ENCODE measurements around the gene SLC35F3. TPM values are rescaled to one million over a fixed set of nuclear protein-coding genes. Genes with fewer than 3 reads are reported as not detected.

The SLC35F3 gene
- total RNA-seq, 1 donor from 2014 or later = not detected

DNA sequence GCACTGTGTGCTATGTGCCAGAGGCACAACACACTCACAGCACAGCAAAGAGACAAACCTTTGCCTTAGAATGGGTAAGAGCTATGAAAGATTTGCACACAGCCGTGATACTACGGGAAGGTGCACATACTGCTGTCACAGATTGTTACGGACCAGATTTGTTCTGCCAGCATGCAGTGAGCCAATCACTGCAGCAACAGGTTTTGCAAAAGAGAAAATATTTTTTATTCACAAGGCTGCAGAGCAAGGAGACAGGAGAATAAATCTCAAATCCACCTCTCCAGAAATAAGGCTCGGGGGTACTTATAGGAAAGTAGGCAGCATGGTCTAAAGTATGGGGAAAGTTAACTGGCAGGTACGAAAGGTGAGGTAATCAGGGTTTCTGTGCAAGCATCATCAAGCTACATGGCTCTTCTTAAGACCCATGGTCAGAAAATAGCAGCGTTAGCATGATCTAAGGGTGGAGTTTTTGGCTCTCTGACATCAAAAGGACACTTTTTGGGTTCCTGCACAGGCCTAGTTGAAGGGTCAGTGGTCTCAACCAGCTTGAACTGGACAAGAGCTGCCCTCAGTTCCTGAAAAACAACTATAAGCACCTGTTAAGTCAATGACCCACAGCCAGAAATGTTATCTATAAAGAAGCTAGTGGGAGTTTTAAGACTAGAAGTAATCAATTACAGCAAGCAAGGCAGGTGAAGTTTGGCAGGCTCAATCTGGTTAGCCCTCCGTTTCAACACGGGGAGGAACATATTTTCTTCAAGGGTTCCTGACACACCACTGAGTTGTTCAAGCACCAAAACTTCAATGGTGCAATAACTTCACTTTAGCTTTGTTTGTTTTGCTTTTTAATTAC lies 186.0 kb downstream of the SLC35F3 start:
- intact Hi-C loops (cut with micrococcal nuclease) = no loop called here
- peaks cover 13% of the 10 kb centered on the region for H3K9me3 ChIP-seq (replicated peaks)
- H3K4me1 ChIP-seq = peaks cover 6% of the 10 kb centered on the region
- no peak overlapping the region for H3K27ac ChIP-seq (replicated peaks)
- H3K27me3 ChIP-seq (ENCODE audit: low read depth) = peaks cover 63% of the 10 kb centered on the region
- no peaks in the 10 kb centered on the region for H3K36me3 ChIP-seq
- no peak overlapping the region for H3K4me3 ChIP-seq
- DNase-seq = no peak
- TF ChIP-seq, protein P1, sequence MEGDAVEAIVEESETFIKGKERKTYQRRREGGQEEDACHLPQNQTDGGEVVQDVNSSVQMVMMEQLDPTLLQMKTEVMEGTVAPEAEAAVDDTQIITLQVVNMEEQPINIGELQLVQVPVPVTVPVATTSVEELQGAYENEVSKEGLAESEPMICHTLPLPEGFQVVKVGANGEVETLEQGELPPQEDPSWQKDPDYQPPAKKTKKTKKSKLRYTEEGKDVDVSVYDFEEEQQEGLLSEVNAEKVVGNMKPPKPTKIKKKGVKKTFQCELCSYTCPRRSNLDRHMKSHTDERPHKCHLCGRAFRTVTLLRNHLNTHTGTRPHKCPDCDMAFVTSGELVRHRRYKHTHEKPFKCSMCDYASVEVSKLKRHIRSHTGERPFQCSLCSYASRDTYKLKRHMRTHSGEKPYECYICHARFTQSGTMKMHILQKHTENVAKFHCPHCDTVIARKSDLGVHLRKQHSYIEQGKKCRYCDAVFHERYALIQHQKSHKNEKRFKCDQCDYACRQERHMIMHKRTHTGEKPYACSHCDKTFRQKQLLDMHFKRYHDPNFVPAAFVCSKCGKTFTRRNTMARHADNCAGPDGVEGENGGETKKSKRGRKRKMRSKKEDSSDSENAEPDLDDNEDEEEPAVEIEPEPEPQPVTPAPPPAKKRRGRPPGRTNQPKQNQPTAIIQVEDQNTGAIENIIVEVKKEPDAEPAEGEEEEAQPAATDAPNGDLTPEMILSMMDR (IDR thresholded peaks at IDR 0.05; ENCODE audit: borderline replicate concordance) = no peak

DNA sequence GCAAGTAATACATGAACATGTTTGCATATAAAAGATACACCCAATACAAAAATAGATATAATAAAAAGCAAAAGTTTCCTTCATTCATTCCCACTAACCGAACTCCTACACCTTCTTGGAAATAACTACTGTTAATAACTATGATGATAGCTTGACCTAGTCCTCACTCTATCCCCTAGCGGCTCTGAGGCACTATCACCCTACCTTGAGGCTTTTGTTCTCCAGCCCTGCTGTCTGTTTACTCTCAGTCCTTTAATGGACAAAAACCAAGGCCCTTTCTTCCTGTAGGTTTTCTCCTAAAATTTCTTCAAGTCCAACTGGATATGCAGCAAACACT lies 186.6 kb downstream of the SLC35F3 start:
- H3K9me3 ChIP-seq (replicated peaks) = peaks cover 13% of the 10 kb centered on the region
- H3K4me1 ChIP-seq = peaks cover 6% of the 10 kb centered on the region
- no peak overlapping the region for H3K27ac ChIP-seq (replicated peaks)
- TF ChIP-seq, protein P1 (IDR thresholded peaks at IDR 0.05; ENCODE audit: borderline replicate concordance) = no peak
- intact Hi-C loops (cut with micrococcal nuclease) = no loop called here
- no peak overlapping the region for H3K4me3 ChIP-seq
- DNase-seq = no peak
- no peaks in the 10 kb centered on the region for H3K36me3 ChIP-seq
- peaks cover 63% of the 10 kb centered on the region for H3K27me3 ChIP-seq (ENCODE audit: low read depth)

DNA sequence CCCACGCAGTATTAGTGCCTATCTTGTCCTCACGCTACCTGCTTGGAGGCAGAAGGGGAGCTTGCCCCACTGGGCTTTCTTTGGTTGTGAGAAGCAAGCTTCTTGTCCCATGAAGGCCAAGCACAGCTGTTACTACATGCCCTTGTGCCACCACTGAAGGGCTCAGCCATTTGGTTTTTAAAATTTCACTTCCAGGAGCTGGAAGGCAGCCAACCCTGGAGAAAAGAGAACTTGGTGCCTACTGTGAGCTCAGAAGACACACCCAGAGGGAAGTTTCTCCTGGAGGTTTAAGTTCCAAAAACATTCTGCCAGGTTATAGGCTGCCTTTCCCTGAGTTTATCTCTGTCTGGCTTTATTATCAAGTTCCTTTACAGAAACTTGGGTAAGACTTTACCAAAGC lies 187.4 kb downstream of the SLC35F3 start:
- Histone ChIP-seq H3K36me3 (no peaks in the 10 kb centered on the region), H3K4me3 (no peak overlapping the region), H3K27me3 (ENCODE audit: low read depth) (peaks cover 71% of the 10 kb centered on the region), H3K9me3 (replicated peaks) (peaks cover 13% of the 10 kb centered on the region), H3K4me1 (peaks cover 6% of the 10 kb centered on the region), H3K27ac (replicated peaks) (no peak overlapping the region)
- TF ChIP-seq, protein P1 (IDR thresholded peaks at IDR 0.05; ENCODE audit: borderline replicate concordance) = no peak
- DNase-seq = no peak
- intact Hi-C loops (cut with micrococcal nuclease) = no loop called here

DNA sequence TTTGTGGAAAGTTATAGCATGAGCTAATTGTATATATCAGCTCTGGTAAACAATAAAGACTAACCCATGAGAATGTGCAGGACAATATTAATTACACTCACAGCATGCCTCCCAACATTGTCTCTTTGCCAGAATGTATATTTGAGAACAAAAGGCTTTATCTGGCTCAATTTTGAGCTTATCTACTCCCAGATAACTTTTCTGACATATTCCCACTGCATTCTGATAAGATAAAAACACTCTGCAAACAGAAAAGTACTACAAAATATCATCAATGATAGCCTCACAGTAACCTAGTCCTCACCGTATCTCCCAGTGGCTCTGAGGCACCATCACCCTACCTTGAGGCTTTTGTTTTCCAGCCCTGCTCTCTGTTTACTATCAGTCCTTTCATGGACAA lies 188.6 kb downstream of the SLC35F3 start:
- intact Hi-C loops (cut with micrococcal nuclease) = no loop called here
- TF ChIP-seq, protein P1 (IDR thresholded peaks at IDR 0.05; ENCODE audit: borderline replicate concordance) = no peak
- no peak for DNase-seq
- Histone ChIP-seq H3K27me3 (ENCODE audit: low read depth) (peaks cover 72% of the 10 kb centered on the region), H3K4me3 (no peak overlapping the region), H3K9me3 (replicated peaks) (peaks cover 13% of the 10 kb centered on the region), H3K27ac (replicated peaks) (no peak overlapping the region), H3K4me1 (peaks cover 6% of the 10 kb centered on the region), H3K36me3 (no peaks in the 10 kb centered on the region)

DNA sequence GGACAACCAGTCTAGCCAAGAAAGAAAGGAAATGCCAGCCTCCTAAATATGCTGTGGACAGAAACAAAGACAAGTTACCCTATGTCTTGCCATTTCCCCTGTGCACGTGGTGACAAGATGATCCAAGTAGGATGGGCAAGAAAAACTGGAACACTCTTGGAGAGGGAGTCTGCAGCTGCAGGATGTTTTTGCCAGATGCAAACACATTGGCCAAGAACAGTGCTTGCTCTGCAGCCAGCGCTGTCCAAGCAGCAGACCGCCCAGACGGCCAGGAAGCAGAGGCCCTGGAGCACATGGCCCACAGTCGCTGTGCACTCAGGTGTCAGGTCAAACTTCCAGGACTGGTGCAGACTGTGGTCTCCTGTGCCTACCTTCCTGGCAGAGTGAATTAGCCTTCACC lies 189.3 kb downstream of the SLC35F3 start:
- no peak overlapping the region for H3K27ac ChIP-seq (replicated peaks)
- DNase-seq = peak; percentile 54
- H3K36me3 ChIP-seq = no peaks in the 10 kb centered on the region
- peaks cover 67% of the 10 kb centered on the region for H3K27me3 ChIP-seq (ENCODE audit: low read depth)
- H3K4me3 ChIP-seq = no peak overlapping the region
- TF ChIP-seq, protein P1 (IDR thresholded peaks at IDR 0.05; ENCODE audit: borderline replicate concordance) = no peak
- H3K9me3 ChIP-seq (replicated peaks) = peaks cover 13% of the 10 kb centered on the region
- peaks cover 6% of the 10 kb centered on the region for H3K4me1 ChIP-seq
- intact Hi-C loops (cut with micrococcal nuclease) = no loop called here
